ENCODE data around the gene GPR82. TPM values are rescaled to one million over a fixed set of nuclear protein-coding genes. Genes with fewer than 3 reads are reported as not detected.

GPR82 gene
- total and polyA plus RNA-seq, 10 of the 15 experiments (the other 5 are each of a cell fraction or from before 2014, with no cell fraction given), result 0.23 to 1.7 (median 0.56) TPM

DNA sequence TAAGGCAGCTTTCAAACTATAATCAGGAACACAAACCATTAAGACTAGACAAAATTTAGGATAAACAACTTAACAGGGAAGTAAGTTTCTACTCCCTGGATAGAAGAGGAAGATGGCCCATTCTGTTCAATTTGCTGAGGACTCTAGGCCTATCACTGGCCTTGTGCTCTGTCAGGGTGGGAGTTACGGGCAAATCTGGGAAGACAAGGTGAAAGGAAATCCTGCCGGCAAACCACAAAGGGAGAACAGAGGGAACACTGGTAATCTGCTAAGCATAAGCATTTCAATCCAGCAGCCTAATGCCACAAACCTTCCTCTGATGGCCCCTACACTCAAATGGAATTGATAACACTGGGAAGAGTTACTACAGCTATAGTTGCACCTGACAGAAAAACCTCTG is 8.3 kb downstream of the GPR82 start:
- Histone ChIP-seq H3K4me3 (no peak overlapping the region), H3K4me2 (ENCODE audit: control insufficient read depth, insufficient read depth) (no peak overlapping the region), H3K9ac (ENCODE audit: control insufficient read depth, insufficient read depth, low read length) (no peak overlapping the region), H3K27ac (ENCODE audit: control insufficient read depth, insufficient read depth) (no peak overlapping the region), H3K79me2 (ENCODE audit: control insufficient read depth, insufficient read depth, low read length) (no peaks in the 10 kb centered on the region), H2AFZ (ENCODE audit: control insufficient read depth, low read depth, low read length) (no peak overlapping the region), H4K20me1 (ENCODE audit: control insufficient read depth, insufficient read depth) (no peaks in the 10 kb centered on the region), H3K36me3 (ENCODE audit: control insufficient read depth in 2 of 2, insufficient read depth in 2 of 2, low read length in 1 of 2) (no peaks in the 10 kb centered on the region), H3K9me3 (replicated peaks; ENCODE audit: control insufficient read depth, insufficient read depth, low read length) (no peaks in the 10 kb centered on the region), H3K4me1 (ENCODE audit: control insufficient read depth, insufficient read depth, low read length) (peaks cover 10% of the 10 kb centered on the region), H3K27me3 (replicated peaks in 1 of 2; ENCODE audit: control insufficient read depth in 2 of 2, insufficient read depth in 2 of 2, low read length in 1 of 2) (no peaks in the 10 kb centered on the region)
- DNase-seq (ENCODE audit: low read depth, low spot score) (no peak), ATAC-seq (no peak), FAIRE-seq (no peak)
- intact Hi-C loops (cut with micrococcal nuclease; ENCODE audit: unreplicated experiment), result loop anchor here (10.0 kb wide), 1 partner anchor 397 kb away; the partner anchor contains the start of gene DDX3X
- CTCF ChIA-PET, result interaction anchor here (0.6 to 1.9 kb wide), 3 partner anchors 24 to 1083 kb away, joined by 3 to 4 read pairs (median 3); no protein-coding TSS in a partner anchor
- RAD21 ChIA-PET (ENCODE audit: unreplicated experiment), result no interaction called here
- SMC1A ChIA-PET (ENCODE audit: uncharacterized antibody, unreplicated experiment), result interaction anchor here (1.7 kb wide), 2 partner anchors 12 to 25 kb away, joined by 4 to 8 read pairs; no protein-coding TSS in a partner anchor
- no TSS peak for BruUV-seq (replicated peaks)
- TF ChIP-seq, protein P1, sequence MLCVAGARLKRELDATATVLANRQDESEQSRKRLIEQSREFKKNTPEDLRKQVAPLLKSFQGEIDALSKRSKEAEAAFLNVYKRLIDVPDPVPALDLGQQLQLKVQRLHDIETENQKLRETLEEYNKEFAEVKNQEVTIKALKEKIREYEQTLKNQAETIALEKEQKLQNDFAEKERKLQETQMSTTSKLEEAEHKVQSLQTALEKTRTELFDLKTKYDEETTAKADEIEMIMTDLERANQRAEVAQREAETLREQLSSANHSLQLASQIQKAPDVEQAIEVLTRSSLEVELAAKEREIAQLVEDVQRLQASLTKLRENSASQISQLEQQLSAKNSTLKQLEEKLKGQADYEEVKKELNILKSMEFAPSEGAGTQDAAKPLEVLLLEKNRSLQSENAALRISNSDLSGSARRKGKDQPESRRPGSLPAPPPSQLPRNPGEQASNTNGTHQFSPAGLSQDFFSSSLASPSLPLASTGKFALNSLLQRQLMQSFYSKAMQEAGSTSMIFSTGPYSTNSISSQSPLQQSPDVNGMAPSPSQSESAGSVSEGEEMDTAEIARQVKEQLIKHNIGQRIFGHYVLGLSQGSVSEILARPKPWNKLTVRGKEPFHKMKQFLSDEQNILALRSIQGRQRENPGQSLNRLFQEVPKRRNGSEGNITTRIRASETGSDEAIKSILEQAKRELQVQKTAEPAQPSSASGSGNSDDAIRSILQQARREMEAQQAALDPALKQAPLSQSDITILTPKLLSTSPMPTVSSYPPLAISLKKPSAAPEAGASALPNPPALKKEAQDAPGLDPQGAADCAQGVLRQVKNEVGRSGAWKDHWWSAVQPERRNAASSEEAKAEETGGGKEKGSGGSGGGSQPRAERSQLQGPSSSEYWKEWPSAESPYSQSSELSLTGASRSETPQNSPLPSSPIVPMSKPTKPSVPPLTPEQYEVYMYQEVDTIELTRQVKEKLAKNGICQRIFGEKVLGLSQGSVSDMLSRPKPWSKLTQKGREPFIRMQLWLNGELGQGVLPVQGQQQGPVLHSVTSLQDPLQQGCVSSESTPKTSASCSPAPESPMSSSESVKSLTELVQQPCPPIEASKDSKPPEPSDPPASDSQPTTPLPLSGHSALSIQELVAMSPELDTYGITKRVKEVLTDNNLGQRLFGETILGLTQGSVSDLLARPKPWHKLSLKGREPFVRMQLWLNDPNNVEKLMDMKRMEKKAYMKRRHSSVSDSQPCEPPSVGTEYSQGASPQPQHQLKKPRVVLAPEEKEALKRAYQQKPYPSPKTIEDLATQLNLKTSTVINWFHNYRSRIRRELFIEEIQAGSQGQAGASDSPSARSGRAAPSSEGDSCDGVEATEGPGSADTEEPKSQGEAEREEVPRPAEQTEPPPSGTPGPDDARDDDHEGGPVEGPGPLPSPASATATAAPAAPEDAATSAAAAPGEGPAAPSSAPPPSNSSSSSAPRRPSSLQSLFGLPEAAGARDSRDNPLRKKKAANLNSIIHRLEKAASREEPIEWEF (IDR thresholded peaks at IDR 0.05; ENCODE audit: insufficient replicate concordance, low read depth, low read length), result no peak
- TF ChIP-seq NFXL1 (IDR thresholded peaks at IDR 0.05; ENCODE audit: borderline replicate concordance) (no peak), LARP7 (IDR thresholded peaks at IDR 0.05) (no peak), WRNIP1 (IDR thresholded peaks at IDR 0.05; ENCODE audit: borderline replicate concordance, low read depth, low read length) (no peak), BHLHE40 (IDR thresholded peaks at IDR 0.05; ENCODE audit: borderline replicate concordance in 1 of 2, low read depth in 2 of 2, low read length in 1 of 2) (no peak)
- TF ChIP-seq, protein P2, sequence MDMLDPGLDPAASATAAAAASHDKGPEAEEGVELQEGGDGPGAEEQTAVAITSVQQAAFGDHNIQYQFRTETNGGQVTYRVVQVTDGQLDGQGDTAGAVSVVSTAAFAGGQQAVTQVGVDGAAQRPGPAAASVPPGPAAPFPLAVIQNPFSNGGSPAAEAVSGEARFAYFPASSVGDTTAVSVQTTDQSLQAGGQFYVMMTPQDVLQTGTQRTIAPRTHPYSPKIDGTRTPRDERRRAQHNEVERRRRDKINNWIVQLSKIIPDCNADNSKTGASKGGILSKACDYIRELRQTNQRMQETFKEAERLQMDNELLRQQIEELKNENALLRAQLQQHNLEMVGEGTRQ (IDR thresholded peaks at IDR 0.05; ENCODE audit: borderline replicate concordance, low read depth, low read length), result no peak
- POLR2A ChIA-PET, result interaction anchor here (0.6 kb wide), 1 partner anchor 1130 kb away, joined by 3 read pairs; no protein-coding TSS in a partner anchor
- 95% methylated on average over 2 of the region's 2 CpGs for WGBS (ENCODE audit: insufficient coverage, insufficient replicate concordance, low lambda C conversion rate, missing lambda C conversion rate)
- in situ Hi-C loops (cut with MboI), result no loop called here

Data from GM12878 (cell line).